ENCODE measurements around the gene GPANK1.

Gene GPANK1

GRCh38 chr6:31652925-31653724, 11.7 kb downstream of the GPANK1 start:
- Histone ChIP-seq H3K9me3 (ENCODE audit: insufficient read depth, low read length) (no peaks in the 10 kb centered on the region), H4K20me1 (ENCODE audit: low read depth, low read length) (no peaks in the 10 kb centered on the region), H3K36me3 (ENCODE audit: low read length) (peaks cover 12% of the 10 kb centered on the region), H3K4me3 (ENCODE audit: insufficient read depth, low read length, poor library complexity, severe bottlenecking) (peak overlapping the region; percentile 91), H3F3A (ENCODE audit: insufficient read depth) (peaks cover 19% of the 10 kb centered on the region), H3K27ac (ENCODE audit: low read depth, low read length) (peak overlapping the region; percentile 89), H3K27me3 (ENCODE audit: low read length) (no peaks in the 10 kb centered on the region), H3K79me2 (ENCODE audit: insufficient read depth, low read length) (peaks cover 45% of the 10 kb centered on the region), H3K9ac (ENCODE audit: low read length) (peak overlapping the region; percentile 83), H2AFZ (ENCODE audit: low read depth, low read length, severe bottlenecking) (peak overlapping the region; percentile 81), H3K4me2 (ENCODE audit: low read depth, low read length, poor library complexity, severe bottlenecking) (peak overlapping the region; percentile 83), H3K9me2 (replicated peaks; ENCODE audit: insufficient read depth, low read length) (no peaks in the 10 kb centered on the region)
- TF ChIP-seq, protein P1, sequence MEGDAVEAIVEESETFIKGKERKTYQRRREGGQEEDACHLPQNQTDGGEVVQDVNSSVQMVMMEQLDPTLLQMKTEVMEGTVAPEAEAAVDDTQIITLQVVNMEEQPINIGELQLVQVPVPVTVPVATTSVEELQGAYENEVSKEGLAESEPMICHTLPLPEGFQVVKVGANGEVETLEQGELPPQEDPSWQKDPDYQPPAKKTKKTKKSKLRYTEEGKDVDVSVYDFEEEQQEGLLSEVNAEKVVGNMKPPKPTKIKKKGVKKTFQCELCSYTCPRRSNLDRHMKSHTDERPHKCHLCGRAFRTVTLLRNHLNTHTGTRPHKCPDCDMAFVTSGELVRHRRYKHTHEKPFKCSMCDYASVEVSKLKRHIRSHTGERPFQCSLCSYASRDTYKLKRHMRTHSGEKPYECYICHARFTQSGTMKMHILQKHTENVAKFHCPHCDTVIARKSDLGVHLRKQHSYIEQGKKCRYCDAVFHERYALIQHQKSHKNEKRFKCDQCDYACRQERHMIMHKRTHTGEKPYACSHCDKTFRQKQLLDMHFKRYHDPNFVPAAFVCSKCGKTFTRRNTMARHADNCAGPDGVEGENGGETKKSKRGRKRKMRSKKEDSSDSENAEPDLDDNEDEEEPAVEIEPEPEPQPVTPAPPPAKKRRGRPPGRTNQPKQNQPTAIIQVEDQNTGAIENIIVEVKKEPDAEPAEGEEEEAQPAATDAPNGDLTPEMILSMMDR (IDR thresholded peaks at IDR 0.05; ENCODE audit: insufficient read depth, low read length, poor library complexity, severe bottlenecking): no peak
- no peak for TF ChIP-seq EZH2phosphoT487 (conservative IDR thresholded peaks at IDR 0.05; ENCODE audit: low read length)

GRCh38 chr6:31651602-31652191, 13.1 kb downstream of the GPANK1 start:
- Histone ChIP-seq H3K9ac (ENCODE audit: low read length) (peak overlapping the region; percentile 83), H3K79me2 (ENCODE audit: insufficient read depth, low read length) (peaks cover 41% of the 10 kb centered on the region), H3K4me2 (ENCODE audit: low read depth, low read length, poor library complexity, severe bottlenecking) (peak overlapping the region; percentile 83), H3K4me3 (ENCODE audit: insufficient read depth, low read length, poor library complexity, severe bottlenecking) (peak overlapping the region; percentile 91), H4K20me1 (ENCODE audit: low read depth, low read length) (no peaks in the 10 kb centered on the region), H3K9me3 (ENCODE audit: insufficient read depth, low read length) (no peaks in the 10 kb centered on the region), H2AFZ (ENCODE audit: low read depth, low read length, severe bottlenecking) (peak overlapping the region; percentile 81), H3K27ac (ENCODE audit: low read depth, low read length) (peak overlapping the region; percentile 89), H3K27me3 (ENCODE audit: low read length) (no peaks in the 10 kb centered on the region), H3F3A (ENCODE audit: insufficient read depth) (peaks cover 19% of the 10 kb centered on the region), H3K9me2 (replicated peaks; ENCODE audit: insufficient read depth, low read length) (no peaks in the 10 kb centered on the region), H3K36me3 (ENCODE audit: low read length) (peaks cover 14% of the 10 kb centered on the region)
- TF ChIP-seq EZH2phosphoT487 (conservative IDR thresholded peaks at IDR 0.05; ENCODE audit: low read length): no peak
- TF ChIP-seq, protein P1 (IDR thresholded peaks at IDR 0.05; ENCODE audit: insufficient read depth, low read length, poor library complexity, severe bottlenecking): no peak

- no peaks in the 10 kb centered on the region for H3F3A ChIP-seq (ENCODE audit: insufficient read depth)
- TF ChIP-seq EZH2phosphoT487 (conservative IDR thresholded peaks at IDR 0.05; ENCODE audit: low read length): no peak
- TF ChIP-seq, protein P1 (IDR thresholded peaks at IDR 0.05; ENCODE audit: insufficient read depth, low read length, poor library complexity, severe bottlenecking): no peak
- H3K27ac ChIP-seq (ENCODE audit: low read depth, low read length): no peak overlapping the region
- H3K79me2 ChIP-seq (ENCODE audit: insufficient read depth, low read length): peaks cover 15% of the 10 kb centered on the region
- H3K27me3 ChIP-seq (ENCODE audit: low read length): no peaks in the 10 kb centered on the region
- H3K4me2 ChIP-seq (ENCODE audit: low read depth, low read length, poor library complexity, severe bottlenecking): no peak overlapping the region
- H3K36me3 ChIP-seq (ENCODE audit: low read length): peaks cover 14% of the 10 kb centered on the region
- no peak overlapping the region for H3K9ac ChIP-seq (ENCODE audit: low read length)
- no peak overlapping the region for H3K4me3 ChIP-seq (ENCODE audit: insufficient read depth, low read length, poor library complexity, severe bottlenecking)
- no peak overlapping the region for H2AFZ ChIP-seq (ENCODE audit: low read depth, low read length, severe bottlenecking)
- H4K20me1 ChIP-seq (ENCODE audit: low read depth, low read length): no peaks in the 10 kb centered on the region
- H3K9me3 ChIP-seq (ENCODE audit: insufficient read depth, low read length): no peaks in the 10 kb centered on the region
- H3K9me2 ChIP-seq (replicated peaks; ENCODE audit: insufficient read depth, low read length): no peaks in the 10 kb centered on the region
Observed at GRCh38 chr6:31645325-31645724, 19.5 kb downstream of the GPANK1 start.
